Keratinocyte (primary cell): ENCODE data around the gene DOLPP1. TPM values are rescaled to one million over a fixed set of nuclear protein-coding genes. Genes with fewer than 3 reads are reported as not detected.

Experiments
- DNase-seq: peaks from one replicate; pipeline ENCODE4 v3.0.0-alpha.2; 2011; ENCODE audit warnings: low read depth, missing footprints, low spot score
- FAIRE-seq: peaks from 2 replicates; lab custom pipeline; 2011; peaks lifted over from hg19 to GRCh38; lab: Jason Lieb, UNC
- H2AFZ ChIP-seq: 2 replicates; pipeline ENCODE4 v1.6.0; 2012; ENCODE audit warnings: low read length, control low read depth, inconsistent platforms; ENCODE audit not compliant: control insufficient read depth
- H3K27ac ChIP-seq: 2 replicates; pipeline ENCODE4 v1.5.1; 2011; ENCODE audit warnings: low read length; ENCODE audit not compliant: control insufficient read depth, insufficient read depth
- H3K27me3 ChIP-seq: 3 replicates; pipeline ENCODE4 v1.6.0; 2011; ENCODE audit warnings: low read length; ENCODE audit not compliant: control insufficient read depth, insufficient read depth; ENCODE audit errors: extremely low read depth
- H3K36me3 ChIP-seq, 2 experiments: 2 replicates in 1 of 2; 3 replicates in 1 of 2; pipeline ENCODE4 v1.5.1; 2011; ENCODE audit warnings: low read length in 2 of 2, mild to moderate bottlenecking in 1 of 2; ENCODE audit not compliant: control insufficient read depth in 2 of 2, insufficient read depth in 2 of 2; ENCODE audit errors: extremely low read depth in 1 of 2
- H3K4me1 ChIP-seq: 3 replicates; pipeline ENCODE4 v1.5.1; 2011; ENCODE audit warnings: low read length; ENCODE audit not compliant: control insufficient read depth, insufficient read depth; ENCODE audit errors: extremely low read depth
- H3K4me2 ChIP-seq: 3 replicates; pipeline ENCODE4 v1.6.0; 2011; ENCODE audit warnings: low read depth, low read length; ENCODE audit not compliant: control insufficient read depth, insufficient read depth; ENCODE audit errors: extremely low read depth
- H3K4me3 ChIP-seq, 3 experiments: fragments of 200-600 bp in 1 of 3; sonication (generic) in 1 of 3; 2 replicates in 2 of 3; 3 replicates in 1 of 3; pipeline ENCODE4 v1.5.1; 2011 to 2016; ENCODE audit warnings: low read length in 3 of 3, mild to moderate bottlenecking in 3 of 3, control low read depth in 2 of 3, inconsistent platforms in 1 of 3, low read depth in 1 of 3, mixed read lengths in 1 of 3, mixed run types in 1 of 3, moderate library complexity in 1 of 3; ENCODE audit not compliant: control insufficient read depth in 2 of 3, insufficient read depth in 2 of 3; ENCODE audit errors: extremely low read depth in 1 of 3
- H3K79me2 ChIP-seq: 2 replicates; pipeline ENCODE4 v1.6.0; 2012; ENCODE audit warnings: low read length; ENCODE audit not compliant: control insufficient read depth, insufficient read depth
- H3K9ac ChIP-seq: 3 replicates; pipeline ENCODE4 v1.6.0; 2011; ENCODE audit warnings: low read length; ENCODE audit not compliant: control insufficient read depth, insufficient read depth; ENCODE audit errors: extremely low read depth
- H3K9me1 ChIP-seq: 3 replicates; pipeline ENCODE4 v1.6.0; 2011; ENCODE audit warnings: low read length; ENCODE audit not compliant: control insufficient read depth, insufficient read depth; ENCODE audit errors: extremely low read depth
- H3K9me3 ChIP-seq: 2 replicates; pipeline ENCODE4 v1.5.1; 2012; ENCODE audit warnings: low read depth, low read length; ENCODE audit not compliant: control insufficient read depth
- H4K20me1 ChIP-seq: 3 replicates; pipeline ENCODE4 v1.6.0; 2011; ENCODE audit warnings: low read length; ENCODE audit not compliant: control insufficient read depth, insufficient read depth; ENCODE audit errors: extremely low read depth
- CTCF ChIP-seq, 3 experiments: IDR thresholded peaks in 1 of 3; conservative IDR thresholded peaks in 1 of 3; optimal IDR thresholded peaks in 1 of 3; 2 replicates in 2 of 3; 3 replicates in 1 of 3; pipeline versions ENCODE3 to v1.5.1; 2011; ENCODE audit warnings: low read length in 3 of 3, mild to moderate bottlenecking in 3 of 3, moderate library complexity in 2 of 3, control low read depth in 1 of 3, inconsistent platforms in 1 of 3; ENCODE audit not compliant: insufficient read depth in 2 of 3; ENCODE audit errors: extremely low read depth in 1 of 3
- EZH2 ChIP-seq: IDR thresholded peaks from one replicate; pipeline ENCODE4 v1.6.1; 2012; ENCODE audit warnings: inconsistent platforms, mild to moderate bottlenecking, low read length, moderate library complexity
- dilution Hi-C: fragments of 300-500 bp; cut with MboI; formaldehyde crosslinking; loops from one replicate; pipeline ENCODE4 v1.7.0; 2020; ENCODE audit warnings: low sequenced_read_pairs; ENCODE audit not compliant: extremely low pct_ligation_motif_present
- polyA plus RNA-seq, 5 experiments: library from polyadenylated mRNA; depleted of rRNA in 3 of 5; stranded (reverse) in 3 of 5; stranded (forward) in 1 of 5; unstranded in 1 of 5; fragments of >200 nt; gene quantifications; 1 replicate in 1 of 5; 2 replicates in 3 of 5; 3 replicates in 1 of 5; pipeline versions ENCODE4 v1.2.1 to v1.2.3, GENCODE V29; 2011 to 2012; ENCODE audit warnings: missing spikeins in 2 of 5, low read depth in 1 of 5, low replicate concordance in 1 of 5

Gene DOLPP1
- polyA plus RNA-seq, 1 donor (not counting 4 experiments of a cell fraction or from before 2014, with no cell fraction given), result 14.2 TPM

- DNase-seq, result no peak
- no peak for FAIRE-seq
- TF ChIP-seq CTCF (optimal IDR thresholded peaks at IDR 0.05 in 1 of 3, IDR thresholded peaks at IDR 0.05 in 1 of 3, conservative IDR thresholded peaks at IDR 0.05 in 1 of 3; ENCODE audit: extremely low read depth in 1 of 3, insufficient read depth in 2 of 3, low read length in 3 of 3), result no peak
- TF ChIP-seq EZH2, result no peak
- Histone ChIP-seq H4K20me1 (no peaks in the 10 kb centered on the region), H3K4me3 (no peak overlapping the region), H3K4me1 (no peaks in the 10 kb centered on the region), H3K9ac (no peak overlapping the region), H3K36me3 (peaks cover 12 to 18% of the 10 kb centered on the region in 2 experiments), H2AFZ (no peak overlapping the region), H3K27ac (no peak overlapping the region), H3K9me1 (no peaks in the 10 kb centered on the region), H3K9me3 (no peaks in the 10 kb centered on the region), H3K79me2 (no peaks in the 10 kb centered on the region), H3K4me2 (no peak overlapping the region), H3K27me3 (no peaks in the 10 kb centered on the region)
- dilution Hi-C loops, result no loop called here
These were observed 10.9 kb upstream of the DOLPP1 start for GRCh38 chr9:129069862-129070641.

- H3K9me1 ChIP-seq, result no peaks in the 10 kb centered on the region
- no peak overlapping the region for H2AFZ ChIP-seq
- H3K9me3 ChIP-seq, result no peaks in the 10 kb centered on the region
- no peak overlapping the region for H3K4me3 ChIP-seq
- H3K36me3 ChIP-seq, result peaks cover 7 to 15% of the 10 kb centered on the region in 2 experiments
- no peaks in the 10 kb centered on the region for H4K20me1 ChIP-seq
- H3K27me3 ChIP-seq, result no peaks in the 10 kb centered on the region
- no peak overlapping the region for H3K9ac ChIP-seq
- dilution Hi-C loops, result no loop called here
- no peaks in the 10 kb centered on the region for H3K4me1 ChIP-seq
- FAIRE-seq (no peak), DNase-seq (no peak)
- TF ChIP-seq EZH2 (no peak), CTCF (optimal IDR thresholded peaks at IDR 0.05 in 1 of 3, IDR thresholded peaks at IDR 0.05 in 1 of 3, conservative IDR thresholded peaks at IDR 0.05 in 1 of 3; ENCODE audit: extremely low read depth in 1 of 3, insufficient read depth in 2 of 3, low read length in 3 of 3) (no peak)
- no peak overlapping the region for H3K27ac ChIP-seq
- no peaks in the 10 kb centered on the region for H3K79me2 ChIP-seq
- no peak overlapping the region for H3K4me2 ChIP-seq
These were observed 10.0 kb upstream of the DOLPP1 start for GRCh38 chr9:129070696-129071525.
